GM12878 (cell line): ENCODE results near the gene NOP10. TPM values are rescaled to one million over a fixed set of nuclear protein-coding genes. Genes with fewer than 3 reads are reported as not detected.

Source experiments
- CREB1 ChIP-seq: IDR thresholded peaks from 2 replicates; pipeline ENCODE4 v1.6.1; 2012; ENCODE audit warnings: low read depth, mild to moderate bottlenecking, inconsistent platforms
- ELK1 ChIP-seq: IDR thresholded peaks from 2 replicates; pipeline ENCODE4 v1.6.1; 2012; ENCODE audit warnings: low read depth, low read length, improper control_type of control experiment
- FOXK2 ChIP-seq: fragments of 450-650 bp; IDR thresholded peaks from 2 replicates; pipeline ENCODE4 v1.6.1; 2017; ENCODE audit warnings: mild to moderate bottlenecking, moderate library complexity
- FOXM1 ChIP-seq: IDR thresholded peaks from 2 replicates; pipeline ENCODE4 v1.6.1; 2012; ENCODE audit warnings: low read depth, mild to moderate bottlenecking, inconsistent platforms, low read length, moderate library complexity
- GABPA ChIP-seq: IDR thresholded peaks from 2 replicates; pipeline ENCODE4 v1.6.1; 2014; ENCODE audit warnings: antibody characterized with exemption, low read depth, mild to moderate bottlenecking, inconsistent platforms
- HDAC6 ChIP-seq: fragments of 200-600 bp; sonication (generic); IDR thresholded peaks from one replicate; pipeline ENCODE4 v1.8.0; 2017; ENCODE audit warnings: antibody characterized with exemption; ENCODE audit not compliant: unreplicated experiment
- IKZF2 ChIP-seq, 2 experiments: fragments of 450-650 bp; IDR thresholded peaks; 2 replicates each; pipeline ENCODE4 v1.6.1; 2017; ENCODE audit warnings: mild to moderate bottlenecking in 2 of 2, moderate library complexity in 2 of 2
- JUNB ChIP-seq: IDR thresholded peaks from 2 replicates; pipeline ENCODE4 v1.6.1; 2016; ENCODE audit warnings: antibody characterized with exemption, mild to moderate bottlenecking
- MEF2A ChIP-seq: IDR thresholded peaks from 2 replicates; pipeline ENCODE4 v1.6.1; 2011; ENCODE audit warnings: low read depth, mild to moderate bottlenecking, low read length, moderate library complexity; ENCODE audit not compliant: insufficient read depth
- MTA2 ChIP-seq: fragments of 450-650 bp; IDR thresholded peaks from 2 replicates; pipeline ENCODE4 v1.6.1; 2016; ENCODE audit warnings: low read depth, mild to moderate bottlenecking, moderate library complexity
- MTA3 ChIP-seq: IDR thresholded peaks from 2 replicates; pipeline ENCODE4 v1.6.1; 2012; ENCODE audit warnings: low read length, inconsistent platforms, borderline replicate concordance
- NFXL1 ChIP-seq: fragments of 450-650 bp; IDR thresholded peaks from 2 replicates; pipeline ENCODE4 v1.6.1; 2017; ENCODE audit warnings: antibody characterized with exemption, mild to moderate bottlenecking, borderline replicate concordance
- RAD21 ChIP-seq: IDR thresholded peaks from 2 replicates; pipeline ENCODE4 v1.6.1; 2011; ENCODE audit warnings: mild to moderate bottlenecking, low read depth, low read length, moderate library complexity; ENCODE audit not compliant: insufficient read depth
- RUNX3 ChIP-seq: IDR thresholded peaks from 2 replicates; pipeline ENCODE4 v1.6.1; 2012; ENCODE audit warnings: low read length, inconsistent platforms
- SUPT20H ChIP-seq: IDR thresholded peaks from 2 replicates; pipeline ENCODE4 v1.6.1; 2011; ENCODE audit warnings: low read depth, mild to moderate bottlenecking, low read length, moderate library complexity, borderline replicate concordance; ENCODE audit not compliant: control insufficient read depth
- TARDBP ChIP-seq: IDR thresholded peaks from 2 replicates; pipeline ENCODE4 v1.6.1; 2016; ENCODE audit warnings: borderline replicate concordance
- polyA plus RNA-seq, 11 experiments: library from polyadenylated mRNA; depleted of rRNA in 4 of 11; unstranded in 6 of 11; stranded (reverse) in 5 of 11; fragments of >200 nt; fragmentation: Nextera tagmentation in 4 of 11; fragmentation: Illumina TruSeq in 1 of 11; extraction: Ambion mirVana in 4 of 11; extraction: Trizol in 1 of 11; gene quantifications; 1 replicate in 1 of 11; 2 replicates in 10 of 11; pipeline versions ENCODE4 v1.2.1 to v1.2.3, GENCODE V29; 2011 to 2016; ENCODE audit warnings: inconsistent platforms in 2 of 11, missing spikeins in 2 of 11, low read depth in 1 of 11
- total RNA-seq, 4 experiments: library from RNA; depleted of rRNA in 3 of 4; stranded (reverse); fragments of >200 nt in 3 of 4; fragmentation: Illumina TruSeq in 1 of 4; extraction: Trizol in 1 of 4; gene quantifications; 2 replicates each; pipeline versions ENCODE4 v1.2.1 to v1.2.3, GENCODE V29; 2013 to 2021

The NOP10 gene
- total and polyA plus RNA-seq, 10 of the 15 experiments (the other 5 are each of a cell fraction or from before 2014, with no cell fraction given) = 225 to 1,778 (median 537) TPM

- no peak for TF ChIP-seq NFXL1
- TF ChIP-seq RAD21 = no peak
- TF ChIP-seq IKZF2 (IDR thresholded peaks at IDR 0.05) = peak; percentile 66 to 81
- no peak for TF ChIP-seq TARDBP
- 0 out of 2 replicates have a peak, but pooled peaks have one; percentile 22 for TF ChIP-seq GABPA
- no peak for TF ChIP-seq SUPT20H
- TF ChIP-seq ELK1 = peak; percentile 17; the same call in 1 of the 2 replicates
- TF ChIP-seq JUNB = peak; percentile 59
- TF ChIP-seq HDAC6 = no peak
- peak; percentile 66 for TF ChIP-seq MTA3
- TF ChIP-seq CREB1 = 0 out of 2 replicates have a peak, but pooled peaks have one; percentile 21
- peak; percentile 31 for TF ChIP-seq MTA2
- no peak for TF ChIP-seq FOXK2
- TF ChIP-seq RUNX3 = peak; percentile 89
- peak; percentile 75; the same call in 1 of the 2 replicates for TF ChIP-seq FOXM1
- 0 out of 2 replicates have a peak, but pooled peaks have one; percentile 29 for TF ChIP-seq MEF2A
Observed at GRCh38 chr15:34335176-34336032, 7.5 kb downstream of the NOP10 start (continued).
